NCI-H2107 (cell line): ENCODE measurements around the gene FRG2C.
"Not testable (repeated sequence)": the region's sequence is repeated elsewhere in the genome, so short reads cannot be mapped to it uniquely, and the experiment has no call there.

Experiments used
- DNase-seq: peaks from one replicate; lab custom pipeline; 2025; lab: John Stamatoyannopoulos, UW

The FRG2C gene

DNA sequence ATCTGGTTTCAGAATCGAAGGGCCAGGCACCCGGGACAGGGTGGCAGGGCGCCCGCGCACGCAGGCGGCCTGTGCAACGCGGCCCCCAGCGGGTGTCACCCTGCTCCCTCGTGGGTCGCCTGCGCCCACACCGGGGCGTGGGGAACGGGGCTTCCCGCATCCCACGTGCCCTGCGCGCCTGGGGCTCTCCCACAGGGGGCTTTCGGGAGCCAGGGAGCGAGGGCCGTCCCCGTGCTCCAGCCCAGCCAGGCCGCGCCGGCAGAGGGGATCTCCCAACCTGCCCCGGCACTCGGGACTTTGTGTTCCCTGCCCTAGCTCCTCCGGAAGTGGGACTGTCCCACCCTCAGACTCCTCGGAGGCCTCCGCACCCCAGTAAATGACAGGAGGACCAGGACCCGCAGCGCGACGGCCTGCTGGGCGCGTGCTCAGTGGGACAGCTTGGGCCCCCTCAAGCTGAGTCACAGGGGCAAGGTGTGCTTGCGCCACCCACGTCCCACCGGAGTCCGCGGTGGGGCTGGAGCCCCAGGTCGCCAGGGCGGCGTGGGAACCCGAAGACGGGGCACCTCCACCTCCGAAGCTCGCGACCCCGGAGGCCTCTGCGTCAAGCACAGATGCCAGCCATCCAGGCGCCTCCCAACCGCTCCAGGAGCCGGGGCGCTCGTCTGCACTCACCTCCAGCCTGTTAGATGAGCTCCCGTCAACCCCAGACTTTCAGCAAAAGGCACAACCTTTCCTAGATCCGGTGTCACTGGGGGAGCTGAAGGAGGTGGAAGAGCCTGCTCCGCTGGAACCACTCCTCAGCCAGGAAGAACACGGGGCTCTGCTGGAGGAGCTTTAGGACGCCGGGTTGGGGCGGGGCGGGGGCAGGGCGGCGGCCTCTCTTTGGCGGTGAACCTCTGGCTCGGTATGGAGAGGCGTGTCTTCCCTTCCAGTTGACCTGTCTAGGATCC lies 5.5 kb downstream of the FRG2C start:
- not testable (repeated sequence) for DNase-seq

DNA sequence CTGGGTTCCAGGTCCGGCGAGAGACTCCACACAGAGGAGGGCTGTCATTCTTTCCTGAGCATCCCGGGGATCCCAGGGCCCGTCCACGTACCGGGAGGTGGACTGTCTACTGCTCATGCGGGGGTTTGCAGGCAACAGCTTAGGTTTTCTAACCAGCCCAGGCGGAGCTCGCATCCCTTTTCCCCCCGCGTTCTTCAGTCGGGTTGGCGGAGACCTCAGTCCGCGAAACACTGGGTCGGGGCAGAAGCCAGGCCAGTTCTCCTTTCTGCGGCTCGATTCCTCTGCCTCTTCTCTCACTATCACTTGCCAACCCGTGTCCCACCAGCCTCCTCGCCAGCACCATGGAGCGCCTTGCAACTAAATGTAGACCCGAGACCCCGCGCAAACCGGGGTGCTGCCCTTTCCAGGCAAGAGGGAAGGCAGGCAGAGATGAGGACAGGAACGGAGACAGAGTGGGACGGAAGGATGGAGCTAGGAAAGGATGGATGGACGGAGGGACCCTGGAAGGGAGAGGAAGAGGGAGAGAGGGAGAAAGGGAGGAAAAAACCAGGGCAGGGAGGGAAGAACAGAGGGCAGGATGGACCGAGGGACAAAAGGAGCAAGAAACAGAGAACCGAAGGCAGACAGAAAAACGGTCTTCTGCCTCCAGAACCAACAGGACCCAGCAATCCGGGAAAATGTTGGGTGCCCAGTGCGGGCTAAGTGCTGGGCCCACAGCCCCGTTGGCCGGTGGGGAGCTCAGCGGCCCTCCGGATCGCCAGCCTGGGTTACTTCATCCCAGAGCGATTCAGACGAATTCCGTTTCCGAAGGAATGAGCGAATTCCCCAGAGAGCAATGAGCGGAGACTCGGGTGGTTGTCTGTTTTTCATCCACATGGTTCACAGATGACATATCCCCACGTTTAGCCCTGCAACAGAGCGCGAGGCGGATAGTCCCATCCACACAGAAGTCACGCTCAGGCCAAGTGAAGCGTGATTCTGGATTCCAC lies 6.5 kb downstream of the FRG2C start:
- not testable (repeated sequence) for DNase-seq

DNA sequence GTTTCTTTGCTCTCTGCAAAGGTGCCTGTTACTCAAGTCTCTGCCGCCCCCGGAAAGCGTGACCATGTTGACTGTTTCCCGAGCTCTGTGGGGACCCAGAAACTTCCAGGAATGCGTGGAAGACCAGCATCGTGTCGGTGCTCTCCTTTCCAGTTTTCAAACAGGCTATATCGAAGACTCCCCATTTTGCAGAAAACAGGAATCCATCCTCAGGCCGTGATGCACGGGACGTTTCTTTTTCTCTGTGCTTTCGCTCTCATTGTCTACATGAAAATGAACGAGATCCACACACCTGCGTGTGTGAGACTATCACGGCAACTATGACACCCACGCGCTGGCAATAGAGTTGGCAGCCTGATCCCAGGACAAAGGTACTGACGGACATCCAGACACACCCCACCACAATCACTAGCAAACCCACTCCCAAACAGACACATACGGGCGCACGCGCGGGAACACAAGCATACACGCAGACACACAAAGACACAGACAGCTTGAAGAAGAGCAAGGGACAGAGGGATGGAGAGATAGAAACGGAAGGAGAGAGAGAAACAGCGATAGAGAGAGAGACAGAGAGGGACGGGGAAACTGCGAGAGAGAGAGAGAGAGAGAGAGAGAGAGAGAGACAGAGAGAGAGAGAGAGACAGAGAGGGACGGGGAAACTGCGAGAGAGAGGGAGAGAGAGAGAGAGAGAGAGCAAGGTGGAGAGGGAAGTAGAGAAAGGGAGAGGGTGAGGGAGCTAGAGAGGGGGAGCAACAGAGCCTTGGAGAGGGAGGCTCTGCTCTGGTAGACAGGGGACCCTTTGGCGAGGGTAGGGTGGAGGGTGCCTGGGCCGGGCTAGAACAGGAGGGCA lies 7.4 kb downstream of the FRG2C start:
- DNase-seq = not testable (repeated sequence)

DNA sequence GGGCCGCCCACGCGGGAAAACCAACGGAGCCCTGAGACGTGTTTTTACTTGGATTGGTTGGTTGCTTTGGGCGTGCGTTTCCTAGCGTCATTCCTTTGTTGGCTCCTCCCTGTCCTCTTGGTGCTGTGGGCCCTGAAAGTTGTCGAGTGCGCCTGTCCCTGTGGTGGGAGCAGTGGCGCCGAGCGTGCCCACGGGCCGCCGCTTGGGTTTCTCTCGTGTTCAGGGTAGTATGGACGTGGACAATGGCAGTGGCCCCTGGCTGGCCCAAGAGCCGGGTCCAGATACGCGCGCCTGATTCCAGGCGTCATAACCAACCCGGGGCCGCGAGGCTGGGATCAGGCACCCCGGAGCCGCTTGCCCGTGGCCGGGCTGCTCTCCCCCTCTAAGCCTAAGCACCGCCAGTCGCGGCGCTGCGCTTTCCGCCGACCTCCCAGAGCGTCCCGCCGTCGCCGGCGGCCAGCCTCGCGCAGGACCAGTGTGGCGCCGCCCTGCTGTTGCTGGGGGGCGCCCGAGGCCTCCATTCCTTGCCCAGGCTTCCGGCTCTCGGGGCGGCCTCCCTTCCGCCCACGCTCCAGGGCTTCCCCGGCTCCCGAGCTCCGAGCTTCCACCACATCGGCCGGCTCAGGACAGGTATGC lies 8.1 kb downstream of the FRG2C start:
- not testable (repeated sequence) for DNase-seq

DNA sequence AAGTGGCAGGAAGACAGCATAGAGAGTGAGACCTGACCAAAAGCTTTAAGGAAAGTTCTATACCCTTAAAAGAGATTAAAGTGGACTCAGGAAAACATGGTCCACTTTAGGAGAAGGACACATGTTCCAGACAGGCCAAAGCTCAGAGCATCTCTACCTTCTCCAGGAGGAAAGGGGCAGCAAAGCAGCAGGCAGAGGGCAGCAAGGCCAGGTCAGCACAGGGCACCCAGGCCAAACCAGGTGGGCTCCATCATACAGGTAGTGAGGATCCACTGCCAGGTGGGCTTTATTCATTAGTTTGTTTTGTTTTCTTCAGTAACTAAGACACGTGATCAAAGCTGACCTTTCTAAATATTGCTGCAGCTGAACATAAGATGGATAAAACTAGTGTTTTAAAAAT lies 19.8 kb downstream of the FRG2C start:
- DNase-seq = not testable (repeated sequence)

DNA sequence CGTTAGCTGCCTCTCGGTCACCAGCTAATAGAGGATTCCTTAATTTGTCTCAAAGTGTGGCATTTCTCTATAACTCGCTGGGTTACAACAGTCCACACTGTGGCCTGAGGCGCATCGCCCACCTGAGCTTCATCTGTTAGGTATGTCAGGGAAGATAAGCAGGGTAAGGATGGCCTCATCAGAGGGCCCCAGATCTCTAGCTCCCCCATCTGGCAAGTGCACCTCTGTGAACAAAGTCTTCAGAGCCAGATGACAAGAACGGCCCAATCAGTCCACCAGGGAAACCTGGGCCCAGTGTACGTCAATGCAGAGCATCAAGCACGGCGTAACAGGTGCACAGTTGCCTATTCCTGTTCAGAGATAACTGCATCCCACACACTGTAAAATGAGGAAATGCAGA lies 23.2 kb downstream of the FRG2C start:
- DNase-seq = no peak

DNA sequence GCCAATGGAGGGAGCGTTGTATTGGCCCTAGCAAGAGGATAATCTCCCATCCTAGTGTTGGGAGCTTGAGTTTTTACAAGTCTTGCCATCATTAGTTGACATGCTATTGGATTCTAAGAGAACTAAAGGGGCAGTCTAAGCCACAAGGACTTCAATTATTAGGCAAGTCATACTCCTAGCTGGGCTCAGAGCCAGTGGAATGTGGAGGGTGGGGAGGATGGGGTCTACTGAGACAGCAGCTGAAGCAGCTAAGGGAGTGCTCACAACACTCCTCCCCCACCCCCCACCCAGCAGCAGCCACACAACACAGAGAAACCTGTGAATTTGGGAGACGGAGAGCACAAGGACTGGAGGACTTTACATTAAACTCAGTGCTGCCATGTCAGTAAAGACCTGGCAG lies 27.9 kb downstream of the FRG2C start:
- no peak for DNase-seq
